MM.1S (cell line): ENCODE results near the gene DMTF1.

Experiments
- EZH2 ChIP-seq: fragments of 300-600 bp; sonication (generic); optimal IDR thresholded peaks from 2 replicates; pipeline ENCODE3; 2017; ENCODE audit warnings: low read depth, mild to moderate bottlenecking, antibody characterized with exemption, low read length, mixed read lengths
- TF ChIP-seq, protein P1 (sequence below): fragments of 300-600 bp; sonication (generic); IDR thresholded peaks from 2 replicates; pipeline ENCODE4 v1.5.1; 2016; ENCODE audit warnings: antibody characterized with exemption, low read length, mixed read lengths

DNA sequence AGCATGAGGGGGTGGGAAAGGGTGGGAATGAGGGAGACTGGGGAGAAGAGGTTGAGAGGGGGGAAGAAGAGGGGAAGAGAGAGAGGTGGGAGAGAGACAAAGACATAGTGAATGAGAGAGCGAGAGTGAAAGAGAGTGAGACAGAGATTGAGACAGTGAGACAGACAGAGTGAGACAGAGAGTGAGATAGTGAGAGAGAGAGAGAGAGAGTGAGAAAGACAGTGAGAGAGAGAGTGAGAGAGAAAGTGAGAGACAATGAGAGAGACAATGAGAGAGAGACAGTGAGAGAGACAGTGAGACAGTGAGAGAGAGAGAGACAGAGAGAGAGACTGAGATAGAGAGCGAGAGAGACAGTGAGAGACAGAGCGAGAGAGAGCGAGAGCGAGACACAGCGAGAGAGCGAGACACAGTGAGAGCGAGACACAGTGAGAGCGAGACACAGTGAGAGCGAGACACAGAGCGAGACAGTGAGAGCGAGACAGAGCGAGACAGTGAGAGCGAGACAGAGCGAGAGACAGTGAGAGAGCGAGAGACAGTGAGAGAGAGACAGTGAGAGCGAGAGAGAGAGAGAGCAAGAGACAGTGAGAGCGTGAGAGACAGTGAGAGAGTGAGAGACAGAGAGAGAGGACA lies 57.2 kb downstream of the DMTF1 start:
- TF ChIP-seq, protein P1, sequence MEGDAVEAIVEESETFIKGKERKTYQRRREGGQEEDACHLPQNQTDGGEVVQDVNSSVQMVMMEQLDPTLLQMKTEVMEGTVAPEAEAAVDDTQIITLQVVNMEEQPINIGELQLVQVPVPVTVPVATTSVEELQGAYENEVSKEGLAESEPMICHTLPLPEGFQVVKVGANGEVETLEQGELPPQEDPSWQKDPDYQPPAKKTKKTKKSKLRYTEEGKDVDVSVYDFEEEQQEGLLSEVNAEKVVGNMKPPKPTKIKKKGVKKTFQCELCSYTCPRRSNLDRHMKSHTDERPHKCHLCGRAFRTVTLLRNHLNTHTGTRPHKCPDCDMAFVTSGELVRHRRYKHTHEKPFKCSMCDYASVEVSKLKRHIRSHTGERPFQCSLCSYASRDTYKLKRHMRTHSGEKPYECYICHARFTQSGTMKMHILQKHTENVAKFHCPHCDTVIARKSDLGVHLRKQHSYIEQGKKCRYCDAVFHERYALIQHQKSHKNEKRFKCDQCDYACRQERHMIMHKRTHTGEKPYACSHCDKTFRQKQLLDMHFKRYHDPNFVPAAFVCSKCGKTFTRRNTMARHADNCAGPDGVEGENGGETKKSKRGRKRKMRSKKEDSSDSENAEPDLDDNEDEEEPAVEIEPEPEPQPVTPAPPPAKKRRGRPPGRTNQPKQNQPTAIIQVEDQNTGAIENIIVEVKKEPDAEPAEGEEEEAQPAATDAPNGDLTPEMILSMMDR, result no peak
- TF ChIP-seq EZH2, result no peak
